Measurements from ENCODE around the gene GRIA4.

Gene GRIA4

GRCh38 chr11:105906517-105906916, 296.6 kb downstream of the GRIA4 start:
- no peaks in the 10 kb centered on the region for H3K9me2 ChIP-seq (replicated peaks; ENCODE audit: insufficient read depth, low read length)
- no peaks in the 10 kb centered on the region for H3K79me2 ChIP-seq (ENCODE audit: insufficient read depth, low read length)
- no peak overlapping the region for H3K4me3 ChIP-seq (ENCODE audit: insufficient read depth, low read length, poor library complexity, severe bottlenecking)
- no peaks in the 10 kb centered on the region for H3F3A ChIP-seq (ENCODE audit: insufficient read depth)
- H3K27ac ChIP-seq (ENCODE audit: low read depth, low read length): no peak overlapping the region
- H3K9me3 ChIP-seq (ENCODE audit: insufficient read depth, low read length): no peaks in the 10 kb centered on the region
- no peak overlapping the region for H3K4me2 ChIP-seq (ENCODE audit: low read depth, low read length, poor library complexity, severe bottlenecking)
- no peak overlapping the region for H3K9ac ChIP-seq (ENCODE audit: low read length)
- no peak overlapping the region for H2AFZ ChIP-seq (ENCODE audit: low read depth, low read length, severe bottlenecking)
- TF ChIP-seq, protein P1, sequence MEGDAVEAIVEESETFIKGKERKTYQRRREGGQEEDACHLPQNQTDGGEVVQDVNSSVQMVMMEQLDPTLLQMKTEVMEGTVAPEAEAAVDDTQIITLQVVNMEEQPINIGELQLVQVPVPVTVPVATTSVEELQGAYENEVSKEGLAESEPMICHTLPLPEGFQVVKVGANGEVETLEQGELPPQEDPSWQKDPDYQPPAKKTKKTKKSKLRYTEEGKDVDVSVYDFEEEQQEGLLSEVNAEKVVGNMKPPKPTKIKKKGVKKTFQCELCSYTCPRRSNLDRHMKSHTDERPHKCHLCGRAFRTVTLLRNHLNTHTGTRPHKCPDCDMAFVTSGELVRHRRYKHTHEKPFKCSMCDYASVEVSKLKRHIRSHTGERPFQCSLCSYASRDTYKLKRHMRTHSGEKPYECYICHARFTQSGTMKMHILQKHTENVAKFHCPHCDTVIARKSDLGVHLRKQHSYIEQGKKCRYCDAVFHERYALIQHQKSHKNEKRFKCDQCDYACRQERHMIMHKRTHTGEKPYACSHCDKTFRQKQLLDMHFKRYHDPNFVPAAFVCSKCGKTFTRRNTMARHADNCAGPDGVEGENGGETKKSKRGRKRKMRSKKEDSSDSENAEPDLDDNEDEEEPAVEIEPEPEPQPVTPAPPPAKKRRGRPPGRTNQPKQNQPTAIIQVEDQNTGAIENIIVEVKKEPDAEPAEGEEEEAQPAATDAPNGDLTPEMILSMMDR (IDR thresholded peaks at IDR 0.05; ENCODE audit: insufficient read depth, low read length, poor library complexity, severe bottlenecking): no peak
- no peak for TF ChIP-seq EZH2phosphoT487 (conservative IDR thresholded peaks at IDR 0.05; ENCODE audit: low read length)
- H4K20me1 ChIP-seq (ENCODE audit: low read depth, low read length): no peaks in the 10 kb centered on the region
- no peaks in the 10 kb centered on the region for H3K36me3 ChIP-seq (ENCODE audit: low read length)
- no peaks in the 10 kb centered on the region for H3K27me3 ChIP-seq (ENCODE audit: low read length)

DNA sequence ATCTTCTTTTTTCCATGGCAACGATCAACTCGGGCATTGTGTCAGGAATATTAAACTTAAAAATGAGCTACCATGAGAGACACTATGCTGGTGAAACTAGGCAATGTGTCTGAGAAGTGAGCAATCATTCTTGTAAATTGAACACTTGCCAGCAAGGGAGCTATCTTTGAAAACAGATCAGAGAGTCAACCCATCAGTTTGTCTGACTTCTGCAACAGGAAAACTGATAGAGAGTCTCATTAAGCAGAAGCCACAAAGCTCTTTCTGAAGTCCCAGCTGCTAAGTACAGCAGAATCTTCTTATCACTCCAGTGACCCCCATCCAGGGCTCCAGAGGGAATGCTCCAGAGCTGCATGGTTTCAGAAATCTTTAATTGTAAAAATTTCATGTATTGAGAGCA, 297.4 kb downstream of the GRIA4 start:
- H3K4me3 ChIP-seq (ENCODE audit: insufficient read depth, low read length, poor library complexity, severe bottlenecking): no peak overlapping the region
- no peak overlapping the region for H2AFZ ChIP-seq (ENCODE audit: low read depth, low read length, severe bottlenecking)
- no peaks in the 10 kb centered on the region for H3K79me2 ChIP-seq (ENCODE audit: insufficient read depth, low read length)
- H3K27me3 ChIP-seq (ENCODE audit: low read length): no peaks in the 10 kb centered on the region
- H3K9me2 ChIP-seq (replicated peaks; ENCODE audit: insufficient read depth, low read length): no peaks in the 10 kb centered on the region
- no peak overlapping the region for H3K4me2 ChIP-seq (ENCODE audit: low read depth, low read length, poor library complexity, severe bottlenecking)
- H3K9ac ChIP-seq (ENCODE audit: low read length): no peak overlapping the region
- no peak overlapping the region for H3K27ac ChIP-seq (ENCODE audit: low read depth, low read length)
- no peaks in the 10 kb centered on the region for H4K20me1 ChIP-seq (ENCODE audit: low read depth, low read length)
- H3K9me3 ChIP-seq (ENCODE audit: insufficient read depth, low read length): no peaks in the 10 kb centered on the region
- no peak for TF ChIP-seq EZH2phosphoT487 (conservative IDR thresholded peaks at IDR 0.05; ENCODE audit: low read length)
- TF ChIP-seq, protein P1 (IDR thresholded peaks at IDR 0.05; ENCODE audit: insufficient read depth, low read length, poor library complexity, severe bottlenecking): no peak
- no peaks in the 10 kb centered on the region for H3K36me3 ChIP-seq (ENCODE audit: low read length)
- H3F3A ChIP-seq (ENCODE audit: insufficient read depth): no peaks in the 10 kb centered on the region

DNA sequence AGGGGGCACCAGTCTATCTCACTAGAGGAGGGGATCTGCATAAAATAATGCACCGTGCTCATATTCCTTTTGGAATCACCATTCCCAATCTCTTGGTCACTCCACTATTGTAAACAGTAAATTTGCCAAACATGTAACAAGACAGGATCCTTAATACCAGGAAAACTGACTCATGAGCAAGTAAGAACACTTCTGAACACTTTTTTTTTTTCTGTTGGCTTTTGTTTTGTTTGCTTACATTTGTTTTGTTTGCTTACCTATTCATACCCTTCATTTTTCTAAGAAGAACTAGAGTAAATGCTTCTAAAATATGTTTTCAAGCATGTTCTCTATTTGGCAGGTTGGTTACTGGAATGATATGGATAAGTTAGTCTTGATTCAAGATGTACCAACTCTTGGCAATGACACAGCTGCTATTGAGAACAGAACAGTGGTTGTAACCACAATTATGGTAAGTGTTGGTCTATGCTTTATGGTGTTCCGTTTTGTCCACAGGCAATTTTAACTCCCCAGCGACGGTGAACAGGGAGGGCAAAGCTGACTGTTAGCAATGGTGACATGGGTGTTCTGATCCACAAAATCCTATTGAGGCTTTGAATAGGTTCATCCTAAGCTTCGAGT, 300.3 kb downstream of the GRIA4 start:
- no peaks in the 10 kb centered on the region for H3K27me3 ChIP-seq (ENCODE audit: low read length)
- H3K4me3 ChIP-seq (ENCODE audit: insufficient read depth, low read length, poor library complexity, severe bottlenecking): no peak overlapping the region
- H3K27ac ChIP-seq (ENCODE audit: low read depth, low read length): no peak overlapping the region
- no peaks in the 10 kb centered on the region for H3K9me2 ChIP-seq (replicated peaks; ENCODE audit: insufficient read depth, low read length)
- no peaks in the 10 kb centered on the region for H3K36me3 ChIP-seq (ENCODE audit: low read length)
- no peaks in the 10 kb centered on the region for H4K20me1 ChIP-seq (ENCODE audit: low read depth, low read length)
- no peak for TF ChIP-seq EZH2phosphoT487 (conservative IDR thresholded peaks at IDR 0.05; ENCODE audit: low read length)
- TF ChIP-seq, protein P1 (IDR thresholded peaks at IDR 0.05; ENCODE audit: insufficient read depth, low read length, poor library complexity, severe bottlenecking): no peak
- no peak overlapping the region for H3K4me2 ChIP-seq (ENCODE audit: low read depth, low read length, poor library complexity, severe bottlenecking)
- H3K9ac ChIP-seq (ENCODE audit: low read length): no peak overlapping the region
- no peak overlapping the region for H2AFZ ChIP-seq (ENCODE audit: low read depth, low read length, severe bottlenecking)
- H3K79me2 ChIP-seq (ENCODE audit: insufficient read depth, low read length): no peaks in the 10 kb centered on the region
- H3K9me3 ChIP-seq (ENCODE audit: insufficient read depth, low read length): no peaks in the 10 kb centered on the region
- no peaks in the 10 kb centered on the region for H3F3A ChIP-seq (ENCODE audit: insufficient read depth)
